ENCODE measurements around the gene COL4A2.

COL4A2 gene

DNA sequence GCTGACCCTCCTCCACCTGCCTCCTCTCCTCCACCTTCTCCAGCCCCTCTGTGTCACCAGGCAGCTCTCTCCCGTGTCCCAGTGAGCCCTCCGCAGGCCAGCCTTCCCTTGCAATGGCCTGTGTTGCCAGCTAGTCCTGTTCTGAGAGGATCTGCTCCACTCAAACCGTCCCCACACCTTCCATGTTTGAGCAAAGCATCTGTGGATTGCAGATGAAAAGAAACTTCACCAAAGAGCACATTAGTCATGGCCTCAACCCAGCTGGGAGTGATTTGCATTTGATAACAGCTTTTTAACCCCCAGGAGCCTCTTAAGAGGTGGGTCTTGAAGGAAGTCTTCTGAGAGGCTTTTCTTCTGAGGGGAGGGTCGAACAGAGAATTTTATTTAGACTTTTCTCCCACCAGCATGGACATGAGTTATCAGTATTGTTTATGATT, 72.8 kb downstream of the COL4A2 start:
- ChIA-PET CTCF (no interaction called here), POLR2A (no interaction called here)
- Histone ChIP-seq H3K4me3 (ENCODE audit: low read depth, low read length) (no peak overlapping the region), H3K4me1 (ENCODE audit: control insufficient read depth, insufficient read depth, low read length) (no peaks in the 10 kb centered on the region), H3K36me3 (ENCODE audit: control insufficient read depth in 2 of 2, insufficient read depth in 1 of 2, low read length in 2 of 2) (no peaks in the 10 kb centered on the region), H3K9me3 (ENCODE audit: control insufficient read depth, insufficient read depth, low read depth, low read length) (no peaks in the 10 kb centered on the region), H3K27ac (ENCODE audit: extremely low read depth, low read depth, low read length) (no peak overlapping the region)
- TF ChIP-seq SP3 (tag by site-specific recombination; IDR thresholded peaks at IDR 0.05) (no peak), TCF7L2 (IDR thresholded peaks at IDR 0.05; ENCODE audit: borderline replicate concordance, low read depth, low read length) (no peak), BCL11A (tag by site-specific recombination; IDR thresholded peaks at IDR 0.05; ENCODE audit: low read depth) (no peak), BCL11B (tag by site-specific recombination; IDR thresholded peaks at IDR 0.05; ENCODE audit: low read depth) (no peak), ZNF473 (tag by site-specific recombination; IDR thresholded peaks at IDR 0.05) (no peak), ZNF114 (tag by site-specific recombination; IDR thresholded peaks at IDR 0.05) (no peak), ZNF621 (tag by site-specific recombination; IDR thresholded peaks at IDR 0.05) (no peak), ZFP41 (tag by site-specific recombination; IDR thresholded peaks at IDR 0.05; ENCODE audit: borderline replicate concordance) (no peak), KLF9 (tag by site-specific recombination; IDR thresholded peaks at IDR 0.05; ENCODE audit: low read depth) (no peak), ZNF23 (tag by site-specific recombination; IDR thresholded peaks at IDR 0.05; ENCODE audit: borderline replicate concordance) (no peak), ZNF37A (tag by site-specific recombination; IDR thresholded peaks at IDR 0.05) (no peak), ZNF19 (tag by site-specific recombination; IDR thresholded peaks at IDR 0.05; ENCODE audit: low read depth) (no peak), ZNF426 (tag by site-specific recombination; IDR thresholded peaks at IDR 0.05) (no peak), SCRT2 (tag by site-specific recombination; IDR thresholded peaks at IDR 0.05) (no peak), ZNF623 (tag by site-specific recombination; IDR thresholded peaks at IDR 0.05) (no peak), ZNF76 (tag by site-specific recombination; IDR thresholded peaks at IDR 0.05; ENCODE audit: borderline replicate concordance, low read depth) (no peak)
- TF ChIP-seq, protein P1, sequence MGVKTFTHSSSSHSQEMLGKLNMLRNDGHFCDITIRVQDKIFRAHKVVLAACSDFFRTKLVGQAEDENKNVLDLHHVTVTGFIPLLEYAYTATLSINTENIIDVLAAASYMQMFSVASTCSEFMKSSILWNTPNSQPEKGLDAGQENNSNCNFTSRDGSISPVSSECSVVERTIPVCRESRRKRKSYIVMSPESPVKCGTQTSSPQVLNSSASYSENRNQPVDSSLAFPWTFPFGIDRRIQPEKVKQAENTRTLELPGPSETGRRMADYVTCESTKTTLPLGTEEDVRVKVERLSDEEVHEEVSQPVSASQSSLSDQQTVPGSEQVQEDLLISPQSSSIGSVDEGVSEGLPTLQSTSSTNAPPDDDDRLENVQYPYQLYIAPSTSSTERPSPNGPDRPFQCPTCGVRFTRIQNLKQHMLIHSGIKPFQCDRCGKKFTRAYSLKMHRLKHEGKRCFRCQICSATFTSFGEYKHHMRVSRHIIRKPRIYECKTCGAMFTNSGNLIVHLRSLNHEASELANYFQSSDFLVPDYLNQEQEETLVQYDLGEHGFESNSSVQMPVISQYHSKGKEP (tag by site-specific recombination; IDR thresholded peaks at IDR 0.05): no peak

DNA sequence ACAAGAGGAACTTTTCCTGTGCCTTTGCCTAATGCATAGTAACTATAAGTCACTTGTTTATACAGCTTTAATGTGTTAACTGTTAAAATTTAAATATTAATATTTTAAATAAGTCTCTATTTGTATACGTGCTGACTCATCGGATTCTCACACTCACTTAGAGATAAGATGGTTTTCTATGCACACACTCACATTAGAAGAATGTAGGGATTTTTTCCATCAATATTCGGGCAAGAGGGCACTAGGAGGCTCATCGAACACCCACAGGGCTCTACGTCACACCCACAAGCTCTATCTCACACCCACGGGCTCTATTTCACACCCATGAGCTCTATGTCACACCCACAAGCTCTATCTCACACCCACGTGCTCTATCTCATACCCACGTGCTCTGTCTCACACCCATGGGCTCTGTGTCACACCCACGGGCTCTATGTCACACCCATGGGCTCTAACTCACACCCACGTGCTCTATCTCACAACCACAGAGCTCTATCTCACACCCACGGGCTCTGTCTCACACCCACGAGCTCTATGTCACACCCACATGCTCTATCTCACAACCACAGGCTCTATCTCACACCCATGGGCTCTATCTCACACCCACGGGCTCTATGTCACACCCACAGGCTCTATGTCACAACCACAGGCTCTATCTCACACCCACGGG, 73.4 kb downstream of the COL4A2 start:
- Histone ChIP-seq H3K9me3 (ENCODE audit: control insufficient read depth, insufficient read depth, low read depth, low read length) (no peaks in the 10 kb centered on the region), H3K4me1 (ENCODE audit: control insufficient read depth, insufficient read depth, low read length) (no peaks in the 10 kb centered on the region), H3K36me3 (ENCODE audit: control insufficient read depth in 2 of 2, insufficient read depth in 1 of 2, low read length in 2 of 2) (no peaks in the 10 kb centered on the region), H3K4me3 (ENCODE audit: low read depth, low read length) (no peak overlapping the region), H3K27ac (ENCODE audit: extremely low read depth, low read depth, low read length) (no peak overlapping the region)
- ChIA-PET POLR2A (no interaction called here), CTCF (interaction anchor here (0.7 kb wide), 1 partner anchor 140 kb away, joined by 7 read pairs; no protein-coding TSS in a partner anchor)
- TF ChIP-seq, protein P2, sequence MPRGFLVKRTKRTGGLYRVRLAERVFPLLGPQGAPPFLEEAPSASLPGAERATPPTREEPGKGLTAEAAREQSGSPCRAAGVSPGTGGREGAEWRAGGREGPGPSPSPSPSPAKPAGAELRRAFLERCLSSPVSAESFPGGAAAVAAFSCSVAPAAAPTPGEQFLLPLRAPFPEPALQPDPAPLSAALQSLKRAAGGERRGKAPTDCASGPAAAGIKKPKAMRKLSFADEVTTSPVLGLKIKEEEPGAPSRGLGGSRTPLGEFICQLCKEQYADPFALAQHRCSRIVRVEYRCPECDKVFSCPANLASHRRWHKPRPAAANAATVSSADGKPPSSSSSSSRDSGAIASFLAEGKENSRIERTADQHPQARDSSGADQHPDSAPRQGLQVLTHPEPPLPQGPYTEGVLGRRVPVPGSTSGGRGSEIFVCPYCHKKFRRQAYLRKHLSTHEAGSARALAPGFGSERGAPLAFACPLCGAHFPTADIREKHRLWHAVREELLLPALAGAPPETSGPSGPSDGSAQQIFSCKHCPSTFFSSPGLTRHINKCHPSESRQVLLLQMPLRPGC (tag by site-specific recombination; IDR thresholded peaks at IDR 0.05): no peak
- TF ChIP-seq SP7 (tag by site-specific recombination; IDR thresholded peaks at IDR 0.05) (no peak), ZNF2 (tag by site-specific recombination; IDR thresholded peaks at IDR 0.05) (no peak), ZNF341 (tag by site-specific recombination; IDR thresholded peaks at IDR 0.05; ENCODE audit: low read depth) (no peak), ZFHX2 (tag by site-specific recombination; conservative IDR thresholded peaks at IDR 0.05) (peak; percentile 98), ZNF211 (tag by site-specific recombination; IDR thresholded peaks at IDR 0.05; ENCODE audit: low read depth) (no peak), ZNF621 (tag by site-specific recombination; IDR thresholded peaks at IDR 0.05) (no peak), ZSCAN16 (tag by site-specific recombination; IDR thresholded peaks at IDR 0.05) (no peak), ZNF335 (tag by site-specific recombination; conservative IDR thresholded peaks at IDR 0.05) (no peak), EGR2 (tag by site-specific recombination; IDR thresholded peaks at IDR 0.05; ENCODE audit: low read depth) (peak; percentile 95)
- TF ChIP-seq, protein P3, sequence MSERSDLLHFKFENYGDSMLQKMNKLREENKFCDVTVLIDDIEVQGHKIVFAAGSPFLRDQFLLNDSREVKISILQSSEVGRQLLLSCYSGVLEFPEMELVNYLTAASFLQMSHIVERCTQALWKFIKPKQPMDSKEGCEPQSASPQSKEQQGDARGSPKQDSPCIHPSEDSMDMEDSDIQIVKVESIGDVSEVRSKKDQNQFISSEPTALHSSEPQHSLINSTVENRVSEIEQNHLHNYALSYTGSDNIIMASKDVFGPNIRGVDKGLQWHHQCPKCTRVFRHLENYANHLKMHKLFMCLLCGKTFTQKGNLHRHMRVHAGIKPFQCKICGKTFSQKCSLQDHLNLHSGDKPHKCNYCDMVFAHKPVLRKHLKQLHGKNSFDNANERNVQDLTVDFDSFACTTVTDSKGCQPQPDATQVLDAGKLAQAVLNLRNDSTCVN (tag by site-specific recombination; optimal IDR thresholded peaks at IDR 0.05): no peak
- TF ChIP-seq, protein P4, sequence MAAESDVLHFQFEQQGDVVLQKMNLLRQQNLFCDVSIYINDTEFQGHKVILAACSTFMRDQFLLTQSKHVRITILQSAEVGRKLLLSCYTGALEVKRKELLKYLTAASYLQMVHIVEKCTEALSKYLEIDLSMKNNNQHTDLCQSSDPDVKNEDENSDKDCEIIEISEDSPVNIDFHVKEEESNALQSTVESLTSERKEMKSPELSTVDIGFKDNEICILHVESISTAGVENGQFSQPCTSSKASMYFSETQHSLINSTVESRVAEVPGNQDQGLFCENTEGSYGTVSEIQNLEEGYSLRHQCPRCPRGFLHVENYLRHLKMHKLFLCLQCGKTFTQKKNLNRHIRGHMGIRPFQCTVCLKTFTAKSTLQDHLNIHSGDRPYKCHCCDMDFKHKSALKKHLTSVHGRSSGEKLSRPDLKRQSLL (tag by site-specific recombination; IDR thresholded peaks at IDR 0.05): peak; percentile 53; the same call in 1 of the 2 replicates
